SKM-1 (cell line): ENCODE results near the gene ATP8B2.
"Not testable (repeated sequence)": the region's sequence is repeated elsewhere in the genome, so short reads cannot be mapped to it uniquely, and the experiment has no call there.

Experiments
- DNase-seq: peaks from one replicate; lab custom pipeline; 2025; ENCODE audit not compliant: unreplicated experiment; lab: John Stamatoyannopoulos, UW

ATP8B2 gene

GRCh38 chr1:154321609-154321934 is 3.8 kb upstream of the ATP8B2 start:
- not testable (repeated sequence) for DNase-seq

- DNase-seq, result no peak
Measured at GRCh38 chr1:154323493-154323892, 1.8 kb upstream of the ATP8B2 start.

- no peak for DNase-seq
Measured at GRCh38 chr1:154324241-154324640, 1.1 kb upstream of the ATP8B2 start.

GRCh38 chr1:154325583-154326545 is 539 bp downstream of the ATP8B2 start:
- DNase-seq, result no peak

- DNase-seq, result no peak
Measured at GRCh38 chr1:154326546-154327465, 1.5 kb downstream of the ATP8B2 start.

GRCh38 chr1:154327466-154328317 is 2.4 kb downstream of the ATP8B2 start:
- no peak for DNase-seq

- no peak for DNase-seq
Measured at GRCh38 chr1:154328318-154329151, 3.2 kb downstream of the ATP8B2 start.

- no peak for DNase-seq
Measured at GRCh38 chr1:154329152-154329521, 3.8 kb downstream of the ATP8B2 start.

GRCh38 chr1:154329551-154330131 is 4.3 kb downstream of the ATP8B2 start:
- no peak for DNase-seq

- DNase-seq, result no peak
Measured at GRCh38 chr1:154330669-154331068, 5.3 kb downstream of the ATP8B2 start.

GRCh38 chr1:154334079-154335024 is 9.0 kb downstream of the ATP8B2 start:
- DNase-seq, result no peak

GRCh38 chr1:154335025-154335714 is 9.8 kb downstream of the ATP8B2 start:
- peak; percentile 70 for DNase-seq

- DNase-seq, result no peak
Measured at GRCh38 chr1:154337253-154337894, 12.0 kb downstream of the ATP8B2 start.

GRCh38 chr1:154338875-154339274 is 13.6 kb downstream of the ATP8B2 start:
- DNase-seq, result no peak

GRCh38 chr1:154341366-154341765 is 16.0 kb downstream of the ATP8B2 start:
- not testable (repeated sequence) for DNase-seq

GRCh38 chr1:154342132-154342531 is 16.8 kb downstream of the ATP8B2 start:
- no peak for DNase-seq

- no peak for DNase-seq
Measured at GRCh38 chr1:154342836-154343472, 17.6 kb downstream of the ATP8B2 start.
